Vagina (tissue), 2 donors: Measurements from ENCODE around the gene EFNA1.

Experiments
- CTCF ChIP-seq, 3 experiments: fragments of 450-650 bp in 2 of 3; fragments of 200-600 bp in 1 of 3; sonication (generic) in 1 of 3; IDR thresholded peaks; one replicate each; pipeline ENCODE4 v1.5.1; 2017 to 2019; ENCODE audit warnings: antibody characterized with exemption in 3 of 3, mild to moderate bottlenecking in 2 of 3, moderate library complexity in 2 of 3
- POLR2AphosphoS5 ChIP-seq, 2 donors: sonication (generic); formaldehyde crosslinking; IDR thresholded peaks; one replicate each; pipeline ENCODE4 v1.9.0; 2017; ENCODE audit warnings: antibody characterized with exemption in 2 of 2, mild to moderate bottlenecking in 2 of 2, low read depth in 1 of 2; ENCODE audit not compliant: insufficient read depth in 1 of 2

GRCh38 chr1:155079210-155079486 lies 48.5 kb upstream of the EFNA1 start:
- TF ChIP-seq CTCF (IDR thresholded peaks at IDR 0.05) = no peak
- no peak for TF ChIP-seq POLR2AphosphoS5 (IDR thresholded peaks at IDR 0.05; ENCODE audit: insufficient read depth in 1 of 2, low read depth in 1 of 2)
